AG09319 (cell line): Measurements from ENCODE around the gene SCN5A.

ENCODE experiments used
- DNase-seq: peaks from one replicate; pipeline ENCODE4 v3.0.0-alpha.2; 2010; ENCODE audit warnings: low read depth; ENCODE audit errors: extremely low read depth
- CTCF ChIP-seq: IDR thresholded peaks from 2 replicates; pipeline ENCODE4 v1.5.1; 2011; ENCODE audit warnings: low read depth, mild to moderate bottlenecking, inconsistent platforms, low read length, moderate library complexity

Gene SCN5A

GRCh38 chr3:38653685-38654537 is 4.4 kb upstream of the SCN5A start:
- no peak for TF ChIP-seq CTCF
- DNase-seq = no peak

DNA sequence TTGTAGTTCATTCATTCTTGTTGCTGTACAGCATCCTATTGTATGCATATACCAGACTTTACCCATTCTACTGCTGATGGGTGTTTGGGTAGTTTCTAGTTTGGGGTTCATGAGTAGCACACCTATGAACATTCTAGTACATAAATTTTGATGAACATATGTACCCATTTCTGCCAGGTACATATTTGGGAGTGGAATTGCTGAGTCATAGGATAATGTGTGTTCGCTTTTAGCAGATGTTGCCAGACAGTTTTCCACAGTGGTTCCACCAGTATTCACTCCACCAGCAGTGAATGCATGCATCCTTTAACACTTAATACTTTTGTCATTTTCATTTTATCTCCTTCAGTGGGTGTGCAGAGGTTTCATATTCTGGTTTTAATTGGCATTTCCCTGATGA is 3.4 kb upstream of the SCN5A start:
- DNase-seq = no peak
- TF ChIP-seq CTCF = no peak

- peak; percentile 99 for TF ChIP-seq CTCF
- no peak for DNase-seq
These were observed 1.8 kb upstream of the SCN5A start for GRCh38 chr3:38651153-38651789.

DNA sequence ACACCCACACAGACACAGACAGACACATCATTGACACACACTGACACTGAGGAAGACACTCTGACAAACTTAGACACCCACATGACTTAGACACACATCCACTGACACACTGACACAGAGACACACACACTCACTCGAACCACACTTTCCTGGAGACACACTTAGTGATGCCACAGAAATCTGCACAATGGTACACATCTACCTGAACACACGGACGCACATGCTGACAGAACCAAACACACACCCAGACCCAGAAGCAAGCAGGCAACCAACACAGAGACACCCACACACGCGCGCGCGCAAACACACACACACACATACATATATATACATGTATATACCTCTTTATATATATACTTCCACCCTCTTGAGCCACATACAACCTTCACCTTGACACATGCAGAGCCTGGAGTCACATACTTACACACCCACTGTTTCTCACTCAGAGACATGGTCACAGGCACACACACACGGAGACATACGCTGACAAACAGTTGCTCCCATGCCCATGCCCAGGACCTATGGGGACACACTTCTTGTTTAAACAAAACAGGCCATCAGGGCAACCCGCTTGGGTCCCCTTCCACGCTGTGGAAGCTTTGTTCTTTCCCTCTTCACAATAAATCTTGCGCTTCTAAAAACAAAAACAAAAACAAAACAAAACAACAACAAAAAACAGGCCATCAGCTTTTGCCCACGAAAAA is 913 bp upstream of the SCN5A start:
- no peak for TF ChIP-seq CTCF
- DNase-seq = no peak

DNA sequence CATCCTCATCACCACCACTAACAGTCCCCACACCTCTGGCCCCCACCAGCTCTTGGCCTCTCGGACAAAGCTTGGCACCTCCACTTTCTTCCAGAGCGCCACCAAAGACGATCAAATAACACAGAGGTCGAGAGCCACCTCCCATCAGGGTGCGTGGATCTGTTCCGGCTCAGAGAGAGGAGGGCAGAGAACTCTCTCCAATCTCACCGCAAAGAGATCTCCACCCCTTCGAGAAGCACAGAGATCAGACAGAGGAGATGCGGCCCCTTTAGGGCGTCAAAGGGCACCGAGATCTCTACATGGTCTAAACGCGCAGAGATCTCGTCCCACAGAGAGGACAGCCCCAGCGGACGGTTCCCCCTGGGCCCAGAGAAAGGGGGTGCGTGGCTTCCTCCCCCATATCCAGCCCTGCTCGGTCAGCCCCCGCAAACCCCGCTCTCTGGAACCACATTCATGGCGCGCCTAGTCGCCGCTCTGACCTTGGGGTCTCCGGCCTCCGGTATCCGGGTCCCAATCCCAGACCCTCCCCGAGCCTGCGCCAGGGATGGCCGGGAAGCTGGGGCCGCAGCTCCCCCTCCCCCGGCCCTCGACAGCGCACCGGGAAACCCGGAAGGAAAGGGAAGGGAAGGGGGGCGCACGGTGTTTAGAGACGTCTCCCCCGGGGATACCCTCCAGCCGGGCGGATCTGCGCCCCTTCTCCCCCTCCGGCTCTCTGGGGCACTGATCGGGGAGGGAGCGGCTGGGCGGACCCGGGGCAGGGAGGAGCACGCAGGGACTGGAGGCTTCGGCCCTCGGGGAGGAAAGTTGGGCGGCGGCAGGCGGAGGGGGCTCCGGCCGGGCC is 608 bp downstream of the SCN5A start:
- DNase-seq = no peak
- no peak for TF ChIP-seq CTCF

- no peak for TF ChIP-seq CTCF
- no peak for DNase-seq
These were observed 1.3 kb downstream of the SCN5A start for GRCh38 chr3:38648024-38648658.
